SK-N-SH treated with all-trans-retinoic acid at 6 μM for 48 hours (cell line): ENCODE data around the gene RNF114.

Source experiments
- ESRRG ChIP-seq: fragments of 250-450 bp; sonication (Bioruptor Pico); IDR thresholded peaks from 2 replicates; pipeline ENCODE4 v1.6.1; 2021; ENCODE audit warnings: mild to moderate bottlenecking
- RARB ChIP-seq: fragments of 250-450 bp; sonication (Bioruptor Pico); IDR thresholded peaks from 2 replicates; pipeline ENCODE4 v1.8.0; 2021; ENCODE audit warnings: mild to moderate bottlenecking, moderate library complexity
- ZC3H10 ChIP-seq: fragments of 250-450 bp; sonication (Bioruptor Pico); IDR thresholded peaks from 2 replicates; pipeline ENCODE4 v1.5.1; 2021; ENCODE audit warnings: mild to moderate bottlenecking, moderate library complexity
- ZFP3 ChIP-seq: fragments of 250-450 bp; sonication (Bioruptor Pico); IDR thresholded peaks from 2 replicates; pipeline ENCODE4 v1.5.0; 2020; ENCODE audit warnings: mild to moderate bottlenecking, moderate library complexity

DNA sequence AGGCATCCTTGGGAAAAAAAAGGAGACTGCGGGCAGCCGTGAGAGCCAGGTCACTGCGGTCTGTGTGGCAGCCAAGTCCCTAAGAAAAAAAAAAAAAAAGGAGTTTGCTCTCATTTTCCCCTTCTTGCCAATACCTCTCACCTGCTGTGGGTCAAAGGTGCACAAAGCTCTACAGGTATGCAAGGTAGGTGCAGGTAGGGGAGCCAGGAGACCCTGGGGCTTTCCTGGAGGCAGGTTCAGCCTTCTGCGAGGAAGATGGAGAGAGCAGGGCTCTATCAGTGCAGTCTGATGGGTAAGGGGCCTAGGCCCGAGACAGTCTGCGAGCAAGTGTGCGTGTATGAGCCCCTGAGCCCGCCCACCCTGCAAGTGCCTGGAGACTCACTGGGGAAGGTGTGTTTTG, 34.3 kb downstream of the RNF114 start:
- TF ChIP-seq RARB (CRISPR knock-in tag): no peak
- no peak for TF ChIP-seq ZFP3 (CRISPR knock-in tag)
- TF ChIP-seq ZC3H10 (CRISPR knock-in tag): no peak
- TF ChIP-seq ESRRG: no peak
